Caco-2 (cell line): ENCODE measurements around the gene ADCK2. TPM values are rescaled to one million over a fixed set of nuclear protein-coding genes. Genes with fewer than 3 reads are reported as not detected.
"Not testable (repeated sequence)": the region's sequence is repeated elsewhere in the genome, so short reads cannot be mapped to it uniquely, and the experiment has no call there.

Source experiments
- BruUV-seq: library from RNA; stranded (reverse); fragments of 400-500 nt; replicated peaks from 2 replicates; lab custom pipeline; 2021; lab: Mats Ljungman, UMichigan
- CTCF ChIA-PET: fragments of 300-600 bp; sonication (Branson Sonifier 250); formaldehyde crosslinking; loops from one replicate; lab custom pipeline; 2022; ENCODE audit warnings: antibody characterized with exemption; lab: Charles Lee
- POLR2A ChIA-PET: fragments of 300-600 bp; sonication (Branson Sonifier 250); formaldehyde crosslinking; loops from one replicate; lab custom pipeline; 2022; ENCODE audit warnings: antibody characterized with exemption; lab: Charles Lee
- DNase-seq, 2 experiments: peaks; one replicate each; pipeline versions ENCODE4 v3.0.0 to v3.0.0-alpha.2; 2020 to 2022
- H3K27me3 ChIP-seq: replicated peaks from 2 replicates; pipeline ENCODE4 v1.6.0; 2011; ENCODE audit warnings: low read length; ENCODE audit not compliant: control insufficient read depth, insufficient read depth
- H3K36me3 ChIP-seq: 2 replicates; pipeline ENCODE4 v1.5.1; 2011; ENCODE audit warnings: low read length; ENCODE audit not compliant: control insufficient read depth, insufficient read depth
- H3K4me1 ChIP-seq: fragments of 250-450 bp; sonication (Bioruptor Pico); 2 replicates; pipeline ENCODE4 v1.5.1; 2020; ENCODE audit warnings: mild to moderate bottlenecking
- H3K4me3 ChIP-seq: 2 replicates; pipeline ENCODE4 v1.5.1; 2011; ENCODE audit warnings: low read depth, mild to moderate bottlenecking, control low read depth, low read length
- H3K9me3 ChIP-seq: fragments of 250-450 bp; sonication (Bioruptor Pico); 2 replicates; pipeline ENCODE4 v1.5.1; 2020; ENCODE audit warnings: mild to moderate bottlenecking, moderate library complexity
- H3K27ac Mint-ChIP-seq: one replicate; pipeline ENCODE4 v1.8.0; 2022; ENCODE audit warnings: mixed read lengths; ENCODE audit not compliant: unreplicated experiment
- H3K27me3 Mint-ChIP-seq: one replicate; pipeline ENCODE4 v1.8.0; 2022; ENCODE audit warnings: mixed read lengths; ENCODE audit not compliant: insufficient read depth, unreplicated experiment
- H3K36me3 Mint-ChIP-seq: one replicate; pipeline ENCODE4 v1.8.0; 2022; ENCODE audit warnings: mild to moderate bottlenecking, mixed read lengths; ENCODE audit not compliant: insufficient read depth, unreplicated experiment
- H3K4me1 Mint-ChIP-seq: one replicate; pipeline ENCODE4 v1.8.0; 2022; ENCODE audit warnings: low read depth, mixed read lengths; ENCODE audit not compliant: unreplicated experiment
- H3K4me3 Mint-ChIP-seq: one replicate; pipeline ENCODE4 v1.8.0; 2022; ENCODE audit warnings: mild to moderate bottlenecking, moderate library complexity, mixed read lengths; ENCODE audit not compliant: unreplicated experiment
- H3K9me3 Mint-ChIP-seq: one replicate; pipeline ENCODE4 v1.8.0; 2022; ENCODE audit warnings: mixed read lengths; ENCODE audit not compliant: unreplicated experiment
- CTCF ChIP-seq, 2 experiments: fragments of 200-600 bp in 1 of 2; IDR thresholded peaks; 1 replicate in 1 of 2; 2 replicates in 1 of 2; pipeline versions ENCODE4 v1.5.1 to v1.8.0; 2011 to 2022; ENCODE audit warnings: antibody characterized with exemption in 1 of 2, control low read depth in 1 of 2, inconsistent platforms in 1 of 2, low read depth in 1 of 2, low read length in 1 of 2, mild to moderate bottlenecking in 1 of 2, moderate library complexity in 1 of 2; ENCODE audit not compliant: insufficient read depth in 1 of 2, severe bottlenecking in 1 of 2, unreplicated experiment in 1 of 2
- intact Hi-C: fragments of 100-400 bp; cut with micrococcal nuclease; formaldehyde crosslinking; loops from one replicate; pipeline ENCODE4 v1.10.0; 2022; ENCODE audit not compliant: unreplicated experiment
- total RNA-seq: library from RNA; stranded (reverse); gene quantifications from 2 replicates; pipeline ENCODE4 v1.2.3, GENCODE V29; 2022

The ADCK2 gene
- total RNA-seq, 1 experiment from 2014 or later = 17.7 TPM

- Histone ChIP-seq H3K4me1 (peaks cover 13% of the 10 kb centered on the region), H3K36me3 (no peaks in the 10 kb centered on the region), H3K4me3 (no peak overlapping the region), H3K27me3 (no peaks in the 10 kb centered on the region), H3K9me3 (no peaks in the 10 kb centered on the region)
- Mint-ChIP-seq H3K27ac (no peak overlapping the region), H3K4me1 (peaks cover 20% of the 10 kb centered on the region), H3K4me3 (peak overlapping the region; percentile 80), H3K27me3 (peaks cover 14% of the 10 kb centered on the region), H3K36me3 (peaks cover 6% of the 10 kb centered on the region), H3K9me3 (no peaks in the 10 kb centered on the region)
- no peak for TF ChIP-seq CTCF (IDR thresholded peaks at IDR 0.05; ENCODE audit: insufficient read depth in 1 of 2, low read depth in 1 of 2, low read length in 1 of 2, severe bottlenecking in 1 of 2, unreplicated experiment in 1 of 2)
- intact Hi-C loops = no loop called here
- CTCF ChIA-PET = interaction anchor here (0.5 to 1.3 kb wide), 2 partner anchors 12 to 15 kb away, joined by 3 to 4 read pairs; no protein-coding TSS in a partner anchor
- POLR2A ChIA-PET = no interaction called here
- no peak for DNase-seq
- BruUV-seq = no TSS peak
These were observed 31.1 kb upstream of the ADCK2 start for GRCh38 chr7:140641524-140642195.

DNA sequence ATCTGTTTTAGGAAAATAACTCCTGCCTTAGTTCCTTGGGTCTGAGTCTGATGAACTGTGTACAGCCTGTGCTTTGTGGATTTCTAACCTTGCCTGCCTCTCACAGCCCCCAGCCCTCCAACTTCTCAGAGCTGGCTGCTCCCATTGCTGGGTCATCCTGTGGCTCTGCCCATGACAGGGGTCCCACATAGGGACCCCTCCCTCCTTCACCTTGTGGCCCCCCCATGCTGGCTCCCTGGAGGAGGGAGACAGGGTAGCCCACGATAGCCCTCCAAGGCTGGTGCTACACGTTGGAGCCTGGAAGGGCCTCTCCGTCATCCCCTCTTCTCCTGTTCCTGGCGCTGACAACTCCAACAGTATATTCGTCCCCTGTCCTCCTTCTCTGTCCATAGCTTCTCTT, 29.3 kb upstream of the ADCK2 start:
- Mint-ChIP-seq H3K4me1 (peaks cover 17% of the 10 kb centered on the region), H3K36me3 (peaks cover 6% of the 10 kb centered on the region), H3K4me3 (no peak overlapping the region), H3K27me3 (peaks cover 12% of the 10 kb centered on the region), H3K9me3 (no peaks in the 10 kb centered on the region), H3K27ac (no peak overlapping the region)
- H3K4me3 ChIP-seq = no peak overlapping the region
- ChIA-PET CTCF (no interaction called here), POLR2A (no interaction called here)
- H3K36me3 ChIP-seq = no peaks in the 10 kb centered on the region
- BruUV-seq = no TSS peak
- no peak for DNase-seq
- H3K27me3 ChIP-seq = no peaks in the 10 kb centered on the region
- no peak for TF ChIP-seq CTCF (IDR thresholded peaks at IDR 0.05; ENCODE audit: insufficient read depth in 1 of 2, low read depth in 1 of 2, low read length in 1 of 2, severe bottlenecking in 1 of 2, unreplicated experiment in 1 of 2)
- no peaks in the 10 kb centered on the region for H3K9me3 ChIP-seq
- intact Hi-C loops = no loop called here
- H3K4me1 ChIP-seq = peaks cover 13% of the 10 kb centered on the region

GRCh38 chr7:140644761-140645160, 28.0 kb upstream of the ADCK2 start:
- H3K9me3 ChIP-seq, BruUV-seq, H3K4me1 ChIP-seq, H3K36me3 ChIP-seq, H3K27ac Mint-ChIP-seq, POLR2A ChIA-PET, CTCF ChIA-PET, H3K4me3 Mint-ChIP-seq, H3K9me3 Mint-ChIP-seq, intact Hi-C loops, H3K27me3 ChIP-seq, H3K4me3 ChIP-seq, H3K4me1 Mint-ChIP-seq, H3K36me3 Mint-ChIP-seq, DNase-seq, H3K27me3 Mint-ChIP-seq: not testable (repeated sequence)
